KMS-11 (cell line): ENCODE measurements around the gene KLHL42.

Experiments
- H2AFZ ChIP-seq: fragments of 200-600 bp; sonication (generic); 2 replicates; pipeline ENCODE4 v1.6.1; 2016; ENCODE audit warnings: antibody characterized with exemption, mixed run types, low read depth
- H3K27ac ChIP-seq: fragments of 200-600 bp; sonication (generic); 2 replicates; pipeline ENCODE4 v1.6.1; 2016; ENCODE audit warnings: mild to moderate bottlenecking, mixed run types
- H3K27me3 ChIP-seq: fragments of 200-600 bp; sonication (generic); 2 replicates; pipeline ENCODE4 v1.6.1; 2017; ENCODE audit warnings: mild to moderate bottlenecking, low read depth, mixed run types, moderate library complexity; ENCODE audit not compliant: insufficient read depth
- H3K36me3 ChIP-seq: fragments of 200-600 bp; sonication (generic); 2 replicates; pipeline ENCODE4 v1.6.1; 2017; ENCODE audit warnings: mild to moderate bottlenecking, mixed run types; ENCODE audit not compliant: insufficient read depth
- H3K4me1 ChIP-seq: fragments of 200-600 bp; sonication (generic); 2 replicates; pipeline ENCODE4 v1.6.1; 2016; ENCODE audit warnings: mild to moderate bottlenecking, low read depth, mixed run types; ENCODE audit not compliant: poor library complexity, severe bottlenecking
- H3K4me2 ChIP-seq: fragments of 200-600 bp; sonication (generic); 2 replicates; pipeline ENCODE4 v1.7.0; 2016; ENCODE audit warnings: mild to moderate bottlenecking, mixed run types
- H3K4me3 ChIP-seq: fragments of 200-600 bp; sonication (generic); IDR thresholded peaks from 2 replicates; pipeline ENCODE4 v1.6.1; 2017; ENCODE audit warnings: low read depth, low read length, mixed read lengths; ENCODE audit not compliant: insufficient read depth
- H3K79me2 ChIP-seq: fragments of 200-600 bp; sonication (generic); 2 replicates; pipeline ENCODE4 v1.6.1; 2016; ENCODE audit warnings: low read depth, mixed run types; ENCODE audit not compliant: insufficient read depth
- H3K9ac ChIP-seq: fragments of 200-600 bp; sonication (generic); 2 replicates; pipeline ENCODE4 v1.6.1; 2016; ENCODE audit warnings: mild to moderate bottlenecking, mixed run types
- H4K20me1 ChIP-seq: fragments of 200-600 bp; sonication (generic); 2 replicates; pipeline ENCODE4 v1.6.1; 2016; ENCODE audit warnings: mild to moderate bottlenecking, mixed run types; ENCODE audit not compliant: insufficient read depth
- TF ChIP-seq, protein P1 (sequence below): fragments of 200-600 bp; sonication (generic); conservative IDR thresholded peaks from 2 replicates; pipeline ENCODE4 v1.6.1; 2017; ENCODE audit warnings: low read depth, mild to moderate bottlenecking, antibody characterized with exemption, low read length, moderate library complexity, mixed read lengths

Gene KLHL42

DNA sequence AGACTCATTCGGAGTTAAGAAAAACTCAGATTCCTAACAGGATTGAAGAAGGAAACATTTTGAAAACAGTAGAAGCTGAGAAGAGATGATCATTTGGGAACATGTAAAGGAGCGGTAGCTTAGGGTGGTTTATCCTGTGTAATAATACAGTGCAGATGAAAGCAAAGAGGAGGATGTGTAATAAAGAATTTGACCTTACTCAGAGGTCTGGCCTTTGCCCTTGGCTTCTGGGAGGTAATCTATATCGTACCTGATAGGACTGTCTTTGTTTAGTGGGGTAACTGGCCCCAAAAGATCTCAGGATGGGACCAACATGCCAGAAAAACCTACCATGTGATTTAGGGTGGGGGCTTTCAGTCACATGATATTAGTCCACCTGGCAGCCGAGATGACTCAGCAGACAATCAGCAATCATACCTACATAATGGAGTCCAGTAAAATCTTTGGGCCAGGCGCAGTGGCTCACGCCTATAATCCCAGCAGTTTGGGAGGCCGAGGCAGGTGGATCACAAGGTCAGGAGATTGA, 23.3 kb upstream of the KLHL42 start:
- Histone ChIP-seq H3K27me3 (no peaks in the 10 kb centered on the region), H3K4me2 (no peak overlapping the region), H3K79me2 (no peaks in the 10 kb centered on the region), H3K27ac (no peak overlapping the region), H3K36me3 (no peaks in the 10 kb centered on the region), H3K9ac (no peak overlapping the region), H4K20me1 (no peaks in the 10 kb centered on the region), H3K4me3 (no peak overlapping the region), H2AFZ (no peak overlapping the region), H3K4me1 (peaks cover 7% of the 10 kb centered on the region)
- TF ChIP-seq, protein P1, sequence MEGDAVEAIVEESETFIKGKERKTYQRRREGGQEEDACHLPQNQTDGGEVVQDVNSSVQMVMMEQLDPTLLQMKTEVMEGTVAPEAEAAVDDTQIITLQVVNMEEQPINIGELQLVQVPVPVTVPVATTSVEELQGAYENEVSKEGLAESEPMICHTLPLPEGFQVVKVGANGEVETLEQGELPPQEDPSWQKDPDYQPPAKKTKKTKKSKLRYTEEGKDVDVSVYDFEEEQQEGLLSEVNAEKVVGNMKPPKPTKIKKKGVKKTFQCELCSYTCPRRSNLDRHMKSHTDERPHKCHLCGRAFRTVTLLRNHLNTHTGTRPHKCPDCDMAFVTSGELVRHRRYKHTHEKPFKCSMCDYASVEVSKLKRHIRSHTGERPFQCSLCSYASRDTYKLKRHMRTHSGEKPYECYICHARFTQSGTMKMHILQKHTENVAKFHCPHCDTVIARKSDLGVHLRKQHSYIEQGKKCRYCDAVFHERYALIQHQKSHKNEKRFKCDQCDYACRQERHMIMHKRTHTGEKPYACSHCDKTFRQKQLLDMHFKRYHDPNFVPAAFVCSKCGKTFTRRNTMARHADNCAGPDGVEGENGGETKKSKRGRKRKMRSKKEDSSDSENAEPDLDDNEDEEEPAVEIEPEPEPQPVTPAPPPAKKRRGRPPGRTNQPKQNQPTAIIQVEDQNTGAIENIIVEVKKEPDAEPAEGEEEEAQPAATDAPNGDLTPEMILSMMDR = no peak

DNA sequence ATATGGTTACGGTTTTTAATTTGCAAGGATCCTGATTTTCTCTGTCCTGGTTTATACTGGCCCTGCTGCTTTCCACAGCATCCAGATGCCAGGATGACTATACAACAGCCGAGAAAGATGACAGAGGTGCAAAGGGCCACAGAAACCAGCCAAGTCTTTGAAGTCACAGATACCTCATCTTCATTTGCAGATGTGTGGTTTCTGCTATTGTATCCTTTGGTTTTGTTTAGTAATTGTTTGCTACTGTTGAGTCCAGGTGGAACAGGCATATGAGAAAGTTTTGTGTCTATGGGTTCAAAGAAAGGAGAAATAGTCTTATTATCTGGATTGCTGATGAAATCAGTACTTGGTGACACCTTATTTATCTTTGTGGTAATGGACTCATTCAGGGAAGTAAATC, 17.3 kb upstream of the KLHL42 start:
- TF ChIP-seq, protein P1 = no peak
- peaks cover 34% of the 10 kb centered on the region for H3K4me1 ChIP-seq

DNA sequence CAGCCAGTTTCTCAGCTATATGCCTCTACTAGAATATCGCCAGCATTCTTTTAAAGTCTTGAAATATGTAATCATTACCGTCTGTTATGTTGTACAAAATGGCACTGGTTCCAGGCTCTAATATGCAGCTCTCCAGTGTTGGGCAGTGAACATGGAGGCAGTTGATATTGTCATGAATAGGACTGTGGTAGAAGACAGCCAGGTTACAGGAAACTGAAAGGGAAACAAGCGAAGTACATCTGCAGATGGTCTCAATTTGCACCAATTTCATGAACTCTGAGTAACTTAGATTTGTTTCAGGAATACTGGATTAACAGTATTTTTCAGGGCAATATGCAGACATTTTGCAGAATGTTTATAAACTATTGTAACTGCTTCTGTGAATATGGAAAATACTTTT, 13.4 kb upstream of the KLHL42 start:
- 0 out of 2 replicates have a peak, but pooled peaks cover 3% of the 10 kb centered on the region for H4K20me1 ChIP-seq
- no peaks in the 10 kb centered on the region for H3K27me3 ChIP-seq
- H3K4me2 ChIP-seq = no peak overlapping the region
- no peak overlapping the region for H3K9ac ChIP-seq
- no peaks in the 10 kb centered on the region for H3K79me2 ChIP-seq
- H3K27ac ChIP-seq = no peak overlapping the region
- TF ChIP-seq, protein P1 = no peak
- peaks cover 29% of the 10 kb centered on the region for H3K4me1 ChIP-seq
- H2AFZ ChIP-seq = no peak overlapping the region
- no peak overlapping the region for H3K4me3 ChIP-seq
- H3K36me3 ChIP-seq = no peaks in the 10 kb centered on the region

More for the DNA sequence above, 17.3 kb upstream of the KLHL42 start:
- H3K27ac ChIP-seq = peak overlapping the region; percentile 12; the same call in 1 of the 2 replicates
- no peaks in the 10 kb centered on the region for H3K36me3 ChIP-seq
- no peaks in the 10 kb centered on the region for H3K27me3 ChIP-seq
- H3K9ac ChIP-seq = no peak overlapping the region
- H3K4me2 ChIP-seq = peak overlapping the region; percentile 75
- no peaks in the 10 kb centered on the region for H3K79me2 ChIP-seq
- 0 out of 2 replicates have a peak, but pooled peaks cover 3% of the 10 kb centered on the region for H4K20me1 ChIP-seq
- H2AFZ ChIP-seq = no peak overlapping the region
- no peak overlapping the region for H3K4me3 ChIP-seq

DNA sequence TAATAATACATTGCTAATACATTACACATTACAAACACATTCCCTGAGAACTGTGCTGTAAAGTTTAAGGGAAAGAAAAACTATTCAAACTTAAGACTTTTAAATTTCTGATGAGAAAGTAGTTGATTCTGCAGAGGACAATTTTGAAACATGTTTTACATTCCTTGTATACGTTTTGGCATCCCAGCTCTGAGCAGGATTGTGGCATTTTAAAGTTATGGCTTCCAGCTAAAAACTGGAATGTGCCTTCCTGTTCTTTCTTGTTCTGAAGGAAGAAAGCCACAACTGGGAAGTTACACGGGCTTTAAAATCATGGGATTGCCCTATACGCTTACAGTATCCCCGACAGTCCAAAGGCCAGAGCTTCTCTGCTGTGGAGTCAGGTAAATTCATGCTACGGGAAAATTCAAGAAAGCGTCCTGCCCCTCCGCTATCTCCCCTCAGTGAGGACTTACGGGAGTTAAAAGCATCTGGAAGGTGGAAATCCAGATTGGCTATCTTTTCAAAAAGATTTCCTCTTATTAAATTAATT, 10.8 kb upstream of the KLHL42 start:
- Histone ChIP-seq H3K27me3 (no peaks in the 10 kb centered on the region), H3K36me3 (no peaks in the 10 kb centered on the region), H3K9ac (no peak overlapping the region), H3K4me2 (no peak overlapping the region), H3K27ac (no peak overlapping the region), H2AFZ (no peak overlapping the region), H3K4me1 (peaks cover 8% of the 10 kb centered on the region), H3K4me3 (no peak overlapping the region), H3K79me2 (no peaks in the 10 kb centered on the region), H4K20me1 (no peaks in the 10 kb centered on the region)
- TF ChIP-seq, protein P1 = no peak
